HG03469 (cell line): Measurements from ENCODE around the gene C17orf113.
"Not testable (repeated sequence)": the region's sequence is repeated elsewhere in the genome, so short reads cannot be mapped to it uniquely, and the experiment has no call there.

Experiments
- ATAC-seq: cut with Tn5 transposase; IDR thresholded peaks from one replicate; pipeline ENCODE4 v1.9.1; 2021; ENCODE audit warnings: mild to moderate bottlenecking, moderate library complexity, moderate number of reproducible peaks; ENCODE audit not compliant: unreplicated experiment

C17orf113 gene

DNA sequence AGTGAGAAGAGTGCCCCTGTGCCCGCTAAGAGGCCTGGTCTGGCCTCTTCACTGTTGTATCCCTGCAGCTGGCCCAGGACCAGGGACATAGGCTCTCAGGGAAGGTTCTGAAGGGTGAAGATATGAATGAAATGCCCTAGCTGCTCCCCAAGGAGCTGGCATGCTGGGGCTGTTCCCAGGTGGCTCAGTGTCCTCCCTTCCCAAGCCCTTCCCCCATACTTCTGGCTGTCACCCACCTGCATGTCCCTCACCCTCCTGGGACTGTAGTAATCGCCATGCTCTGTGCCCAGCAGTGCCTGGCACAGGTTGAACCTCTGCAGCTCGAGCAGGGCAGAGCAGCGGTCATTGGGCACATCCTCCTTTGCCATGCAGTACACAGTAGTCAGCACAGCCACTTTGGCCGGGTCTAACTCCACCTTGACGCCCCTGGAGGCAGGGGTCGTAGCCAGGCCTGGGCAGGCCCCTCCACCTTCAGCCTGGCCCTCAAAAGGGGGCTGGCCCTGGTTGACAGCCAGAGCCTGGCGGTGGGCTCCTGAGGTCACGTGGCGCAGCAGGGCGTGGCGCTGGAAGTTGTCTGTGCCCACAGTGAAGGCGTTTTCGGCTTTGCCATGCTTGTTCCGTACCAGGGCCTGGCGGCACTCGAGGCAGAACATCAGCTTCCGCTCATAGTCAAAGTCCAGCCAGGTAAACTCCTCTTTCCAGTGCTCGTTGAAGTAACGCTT lies 7.6 kb downstream of the C17orf113 start:
- ATAC-seq: no peak

GRCh38 chr17:42041619-42042018 lies 8.8 kb downstream of the C17orf113 start:
- ATAC-seq: no peak

- ATAC-seq: no peak
These were observed 9.6 kb downstream of the C17orf113 start for GRCh38 chr17:42040818-42041217.

DNA sequence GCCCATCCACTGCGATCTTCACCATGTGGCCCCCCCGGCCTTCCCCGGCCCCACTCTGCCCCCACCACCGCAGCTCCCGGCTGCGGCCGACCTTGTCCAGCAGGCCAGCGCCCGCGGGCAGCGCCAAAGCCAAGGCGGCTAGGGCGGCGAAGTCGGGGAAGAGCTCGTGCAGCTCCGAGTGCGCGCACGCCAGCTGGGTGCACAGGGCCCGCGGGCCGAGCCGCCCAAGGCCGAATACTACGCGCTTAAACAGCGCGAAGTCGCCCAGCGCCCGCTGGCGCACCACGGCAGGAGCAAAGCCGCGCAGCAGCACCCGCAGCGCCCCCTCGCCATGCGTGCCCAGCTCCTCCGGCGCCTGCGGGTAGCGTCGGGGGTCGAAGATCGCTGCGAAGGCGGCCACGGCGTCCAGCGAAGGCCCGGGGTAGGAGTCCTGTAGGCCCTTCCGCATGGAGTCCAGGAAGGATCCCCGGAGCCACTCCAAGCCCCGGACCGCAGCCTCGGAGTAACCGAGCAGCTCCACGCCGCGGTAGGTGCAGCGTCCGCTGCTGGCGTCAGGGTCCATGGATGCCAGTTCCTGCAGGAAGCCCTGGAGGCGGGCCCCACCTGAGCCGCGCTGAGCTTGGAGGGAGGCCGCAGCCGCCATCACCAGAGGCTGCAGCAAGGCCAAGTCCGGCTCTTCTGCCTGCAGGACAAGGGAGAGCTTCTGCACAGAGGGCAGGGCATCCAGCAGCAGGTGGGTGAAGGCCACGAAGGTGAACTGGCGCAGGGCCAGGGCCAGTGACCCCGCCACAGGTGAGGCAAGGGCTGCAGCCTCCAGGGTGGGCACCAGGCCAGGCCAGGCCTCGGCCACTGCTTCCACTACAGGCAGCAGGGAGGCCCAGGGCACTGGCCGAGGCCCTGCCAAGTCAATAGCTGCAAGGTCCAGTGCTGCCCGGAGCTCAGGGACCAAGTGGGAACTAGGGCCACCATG lies 10.3 kb downstream of the C17orf113 start:
- ATAC-seq: no peak

DNA sequence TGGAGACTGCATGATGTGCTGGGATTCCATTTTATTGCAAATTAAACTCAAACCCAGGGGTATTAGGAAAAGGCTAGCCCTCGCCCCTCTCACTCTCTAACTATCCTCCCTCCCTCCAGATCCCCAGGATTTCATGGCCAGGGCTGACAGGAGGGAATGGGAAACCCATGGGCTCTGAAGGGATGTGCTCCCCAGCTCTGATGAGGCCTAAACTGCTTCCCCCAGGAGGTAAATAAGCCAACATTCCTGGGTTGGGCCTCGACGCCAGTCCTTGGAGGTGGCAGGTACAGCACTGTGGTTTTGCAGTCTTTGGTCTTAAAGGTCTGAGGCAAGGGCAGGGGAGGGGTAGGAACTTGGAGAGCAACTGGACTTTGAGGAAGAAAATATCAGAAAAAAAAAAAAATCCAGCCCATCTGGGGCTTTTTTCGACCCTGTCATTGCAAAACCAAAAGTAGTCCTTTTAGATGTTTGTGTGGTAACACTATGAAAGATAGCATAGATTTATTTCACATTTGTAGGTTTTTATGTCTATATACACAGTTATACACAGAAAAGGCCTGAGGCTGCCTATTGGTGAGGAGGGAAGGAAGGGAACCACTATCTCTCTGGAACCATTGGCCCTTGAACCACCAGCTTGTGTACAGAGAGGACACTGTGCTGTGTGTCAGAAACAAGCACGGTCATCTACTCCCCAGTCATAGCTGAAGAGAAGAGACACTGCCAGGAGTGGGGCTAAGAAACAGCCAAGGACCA lies 12.0 kb downstream of the C17orf113 start:
- no peak for ATAC-seq

DNA sequence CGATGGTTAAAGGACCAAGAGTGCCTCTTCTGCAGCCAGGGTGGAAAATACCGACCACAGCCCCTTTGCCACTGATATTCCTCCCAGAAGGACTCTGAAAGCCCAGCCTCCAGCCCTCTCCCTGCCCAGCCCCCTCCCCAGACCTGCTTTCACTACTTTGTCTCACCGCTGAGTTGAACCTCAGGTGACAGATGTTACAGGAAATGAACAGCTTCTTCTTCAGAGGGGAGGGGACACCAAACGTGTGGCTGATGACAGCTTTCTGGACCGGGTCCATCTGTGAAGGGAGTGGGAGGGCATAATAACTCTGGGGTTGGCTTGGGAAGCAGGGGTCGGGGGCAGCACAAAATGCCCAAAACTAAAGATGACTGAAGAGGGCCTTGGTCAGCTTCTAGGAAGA lies 16.3 kb downstream of the C17orf113 start:
- ATAC-seq: no peak

DNA sequence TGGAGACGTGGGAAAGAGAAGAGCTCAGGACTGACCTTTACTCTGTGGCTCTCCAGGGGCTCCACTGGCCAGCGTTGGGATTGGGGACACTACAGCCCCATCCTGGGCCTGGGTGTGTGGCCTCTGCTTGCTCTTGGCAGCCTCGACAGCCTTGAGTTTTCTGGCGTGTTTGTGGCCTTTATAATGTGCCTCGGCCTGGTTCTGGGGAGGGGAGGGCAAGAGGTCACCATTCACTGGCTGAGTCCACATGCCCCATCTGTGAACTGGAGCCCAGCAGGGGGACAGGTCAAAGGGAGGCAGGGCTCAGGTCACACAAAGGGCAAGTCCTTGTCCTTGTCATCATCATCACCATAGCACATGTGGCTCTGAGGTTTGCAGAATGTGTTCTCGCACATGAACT lies 18.8 kb downstream of the C17orf113 start:
- no peak for ATAC-seq

DNA sequence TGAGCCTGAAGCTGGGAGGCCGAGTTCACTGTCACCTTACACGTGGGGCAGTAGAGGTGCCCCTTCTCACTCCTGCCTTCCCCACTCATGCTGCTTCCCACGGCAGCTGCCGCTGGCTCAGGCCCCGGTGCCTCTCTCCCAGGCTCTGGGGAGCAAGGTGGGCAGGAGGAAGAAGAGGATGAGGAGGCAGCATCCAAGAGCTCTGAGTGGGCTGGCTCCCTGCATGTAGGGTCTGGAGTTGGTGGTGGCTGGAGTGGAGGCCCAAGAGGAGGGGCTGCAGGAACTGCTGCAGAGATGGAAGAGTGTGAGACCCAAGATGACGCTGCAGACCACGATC lies 21.6 kb downstream of the C17orf113 start:
- no peak for ATAC-seq

- ATAC-seq: no peak
These were observed 22.2 kb downstream of the C17orf113 start for GRCh38 chr17:42027961-42028790.

- no peak for ATAC-seq
These were observed 22.9 kb downstream of the C17orf113 start for GRCh38 chr17:42027590-42027889.

GRCh38 chr17:42026857-42027589 lies 23.4 kb downstream of the C17orf113 start:
- no peak for ATAC-seq

- ATAC-seq: no peak
These were observed 24.5 kb downstream of the C17orf113 start for GRCh38 chr17:42025936-42026335.

- no peak for ATAC-seq
These were observed 25.2 kb downstream of the C17orf113 start for GRCh38 chr17:42025191-42025579.

GRCh38 chr17:42023524-42024349 lies 26.7 kb downstream of the C17orf113 start:
- ATAC-seq: no peak

DNA sequence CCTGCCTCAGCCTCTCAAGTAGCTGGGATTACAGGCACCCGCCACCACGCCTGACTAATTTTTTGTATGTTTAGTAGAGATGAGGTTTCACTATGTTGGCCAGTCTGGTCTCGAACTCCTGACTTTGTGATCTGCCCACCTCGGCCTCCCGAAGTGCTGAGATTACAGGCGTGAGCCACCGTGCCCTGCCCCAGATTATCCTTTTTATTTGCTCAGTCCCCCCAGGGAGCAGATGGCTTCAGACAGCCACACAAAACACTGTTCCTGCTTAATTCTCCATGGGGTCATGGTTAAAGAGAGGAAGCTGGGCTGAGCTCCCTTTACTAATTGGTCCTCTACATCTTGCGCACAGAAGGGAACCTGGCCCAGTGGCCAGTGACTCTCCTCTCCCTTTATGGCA lies 29.6 kb downstream of the C17orf113 start:
- ATAC-seq: not testable (repeated sequence)

DNA sequence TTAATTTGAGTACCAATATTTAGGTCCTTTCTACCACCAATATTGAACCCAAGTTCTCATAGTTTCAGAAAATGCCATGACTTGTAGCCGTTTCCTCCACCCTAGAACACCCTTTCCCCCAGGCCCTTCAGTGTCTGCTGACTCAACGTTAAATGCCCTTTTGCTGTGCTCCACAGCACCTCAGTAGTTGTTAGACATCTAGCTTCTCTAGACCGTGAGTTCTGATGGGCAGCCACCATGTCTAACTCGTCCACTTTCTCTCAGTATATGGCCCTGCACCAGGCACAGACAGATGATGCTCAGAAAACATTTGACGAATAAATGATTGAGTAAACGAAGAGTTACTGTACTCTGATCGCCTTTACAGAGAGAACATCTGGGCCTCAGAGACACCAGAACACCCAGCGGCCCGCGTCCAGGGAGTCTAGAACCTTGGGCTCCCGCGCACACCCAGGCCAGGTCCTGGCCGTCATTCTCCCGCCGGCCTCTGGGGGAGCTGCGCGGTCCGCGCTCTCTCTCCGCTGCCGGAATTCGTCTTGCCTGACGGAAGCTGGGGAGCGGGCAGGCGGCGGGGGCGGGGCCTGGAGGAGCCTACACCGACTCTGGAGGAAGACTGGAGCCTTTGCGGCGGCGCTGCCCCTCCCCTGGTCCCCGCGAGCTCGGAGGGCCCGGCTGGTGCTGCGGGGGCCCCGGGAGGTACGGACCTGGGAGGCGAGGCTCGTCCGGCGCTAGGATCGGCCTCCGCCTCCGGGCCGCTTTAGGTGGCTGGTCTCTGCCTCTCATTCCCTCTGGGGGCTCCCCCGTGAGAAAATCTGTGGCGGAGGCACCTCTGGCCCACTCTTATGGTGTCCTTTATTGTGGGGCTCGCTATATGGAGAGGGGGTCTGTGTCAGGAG lies 30.6 kb downstream of the C17orf113 start, which contains the start of gene NKIRAS2:
TSS of gene NKIRAS2 (plus strand) at position 582 of the 896 bp plus-strand sequence. CDS start 1,488 bp downstream, outside the sequence.
- peak; percentile 35 for ATAC-seq

DNA sequence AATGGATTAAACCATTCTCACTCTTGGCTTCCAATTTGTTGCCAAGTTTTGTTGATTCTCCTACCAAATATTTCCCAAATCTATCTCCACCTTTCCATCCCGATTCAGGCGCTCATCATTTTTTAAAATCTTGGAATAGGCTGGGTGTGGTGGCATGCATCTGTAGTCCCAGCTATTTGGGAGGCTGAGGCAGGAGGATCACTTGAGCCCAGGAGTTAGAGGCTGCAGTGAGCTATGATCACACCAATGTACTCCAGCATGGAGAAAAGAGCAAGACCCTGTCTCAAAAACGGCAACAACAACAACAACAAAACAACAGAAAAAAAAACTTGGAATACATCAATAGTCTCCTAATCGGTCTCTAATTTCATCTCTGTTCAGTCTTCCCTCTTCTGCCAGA lies 31.4 kb downstream of the C17orf113 start:
- ATAC-seq: no peak

DNA sequence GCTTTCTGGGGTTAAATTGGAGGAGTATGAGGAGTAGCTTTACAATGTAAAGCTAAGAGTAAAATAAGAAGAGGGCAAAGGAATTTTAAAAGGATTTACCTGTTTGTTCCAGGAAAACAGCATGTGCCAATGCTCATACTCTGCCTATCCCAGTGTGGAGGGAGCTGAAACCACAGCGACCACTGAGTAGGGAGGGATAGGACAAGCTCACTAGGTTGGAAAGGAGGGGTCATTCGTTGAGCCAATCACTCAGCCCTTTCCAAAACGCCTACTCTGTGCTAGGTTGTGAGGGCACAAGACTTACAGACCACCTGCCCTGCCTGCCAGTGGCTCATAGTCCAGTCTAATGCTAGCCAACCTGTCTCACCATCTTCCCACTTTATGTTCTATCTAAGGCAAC lies 32.1 kb downstream of the C17orf113 start:
- ATAC-seq: no peak
